GM18508 (cell line): ENCODE results near the gene CFAP221.

Experiments used
- ATAC-seq: cut with Tn5 transposase; IDR thresholded peaks from one replicate; pipeline ENCODE4 v1.9.1; 2021; ENCODE audit warnings: moderate number of reproducible peaks; ENCODE audit not compliant: insufficient read depth, unreplicated experiment

The CFAP221 gene

GRCh38 chr2:119544075-119544938 is at the start of gene CFAP221:
CFAP221 (plus strand) TSS chr2:119544449; CDS start chr2:119546132, 1,683 bp downstream.
- ATAC-seq: no peak

DNA sequence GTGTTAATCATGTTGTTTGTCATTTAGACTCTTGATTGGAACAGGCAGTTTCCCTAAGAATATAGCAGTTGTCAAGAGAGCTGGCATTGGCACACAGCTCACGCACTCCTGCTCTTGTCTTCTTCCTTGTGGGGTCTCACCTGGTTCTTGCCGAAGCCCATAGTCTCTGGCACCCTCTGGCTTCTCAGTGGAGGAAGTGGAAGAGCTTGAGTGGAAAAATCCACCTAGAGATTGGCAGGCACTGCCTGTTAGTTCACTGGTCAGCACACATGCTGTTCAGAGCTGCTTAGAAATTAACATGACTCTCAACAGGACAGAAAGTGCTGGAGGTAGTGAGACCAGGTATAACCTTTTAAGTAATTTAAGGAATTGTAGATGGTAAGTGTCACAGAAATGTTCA is 48.3 kb upstream of the CFAP221 start:
- no peak for ATAC-seq

DNA sequence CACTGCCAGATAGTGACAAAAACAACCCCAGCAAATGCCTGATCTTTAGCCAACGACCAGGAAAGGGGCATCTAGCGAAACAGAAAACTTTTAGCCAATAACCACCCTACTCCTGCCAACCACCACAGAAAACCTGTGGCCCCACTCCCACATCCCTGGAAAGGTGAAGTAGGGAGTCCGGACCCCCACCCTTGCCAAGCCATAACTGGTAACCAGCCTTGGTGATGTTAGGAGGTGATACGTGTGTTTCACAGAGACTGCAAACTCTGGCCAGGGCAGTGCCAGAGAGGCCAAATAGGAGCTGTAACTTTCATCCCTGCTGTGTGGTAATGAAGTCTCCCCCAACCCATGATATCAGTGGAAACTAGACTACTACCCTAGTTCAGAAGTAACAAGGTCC is 47.6 kb upstream of the CFAP221 start:
- no peak for ATAC-seq

DNA sequence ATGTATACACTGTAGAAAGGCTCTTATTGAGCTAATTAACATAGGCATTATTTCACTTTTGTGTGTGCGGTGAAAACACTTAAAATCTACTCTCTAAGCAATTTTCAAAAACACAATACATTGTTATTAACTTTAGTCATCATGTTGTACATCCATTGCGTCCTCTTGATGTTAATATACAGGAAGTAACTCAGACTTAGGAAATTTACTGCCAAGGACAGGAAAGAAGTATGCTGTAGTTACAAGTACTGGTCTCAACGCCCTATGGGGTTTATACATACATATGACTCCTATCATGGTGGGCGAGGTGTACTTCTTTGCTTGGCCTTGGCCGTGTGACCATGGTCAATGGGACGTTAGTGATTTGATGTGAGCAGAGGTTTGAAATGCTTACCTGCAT is 35.5 kb upstream of the CFAP221 start:
- no peak for ATAC-seq

DNA sequence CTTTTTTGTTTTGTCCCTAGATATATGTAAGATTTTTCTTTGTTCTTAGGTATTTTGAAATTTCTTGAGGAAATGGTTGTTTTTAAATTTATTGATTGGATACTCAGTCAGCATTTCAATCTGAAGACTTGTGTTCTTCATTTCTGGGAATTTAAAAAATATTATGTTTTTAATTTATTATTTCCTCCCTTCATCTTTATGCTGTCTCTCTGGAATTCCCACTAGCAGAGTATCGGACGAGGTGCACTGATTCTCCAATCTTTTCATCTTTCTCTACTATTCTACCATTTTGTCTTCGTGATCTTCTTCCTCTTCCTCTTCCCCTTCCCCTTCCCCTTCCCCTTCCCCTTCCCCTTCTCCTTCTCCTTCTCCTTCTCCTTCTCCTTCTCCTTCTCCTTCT is 32.3 kb upstream of the CFAP221 start:
- no peak for ATAC-seq

GRCh38 chr2:119512946-119513345 is 31.3 kb upstream of the CFAP221 start:
- ATAC-seq: no peak

DNA sequence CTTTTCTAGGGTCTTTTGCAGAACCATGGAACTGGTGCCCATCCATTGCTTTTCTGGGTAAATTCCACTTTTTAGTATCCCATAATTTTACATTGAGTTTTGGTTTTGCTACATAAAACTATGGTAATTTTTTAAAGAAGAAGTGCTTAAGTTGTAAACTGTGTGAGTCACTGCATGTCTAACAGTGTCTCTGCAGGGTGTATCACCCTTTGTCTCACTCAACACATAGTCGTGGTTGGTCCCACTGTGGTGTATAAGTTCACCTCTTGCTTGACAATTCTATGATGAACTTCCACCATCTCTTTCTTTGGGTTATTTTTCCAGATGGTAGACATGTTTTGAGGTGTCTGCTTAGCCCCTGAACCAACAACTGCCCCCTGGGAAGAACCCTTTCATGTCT is 30.4 kb upstream of the CFAP221 start:
- ATAC-seq: no peak

- ATAC-seq: no peak
Observed at GRCh38 chr2:119516121-119516520, 28.1 kb upstream of the CFAP221 start.

- ATAC-seq: peak; percentile 70
Observed at GRCh38 chr2:119517433-119517832, 26.8 kb upstream of the CFAP221 start.

DNA sequence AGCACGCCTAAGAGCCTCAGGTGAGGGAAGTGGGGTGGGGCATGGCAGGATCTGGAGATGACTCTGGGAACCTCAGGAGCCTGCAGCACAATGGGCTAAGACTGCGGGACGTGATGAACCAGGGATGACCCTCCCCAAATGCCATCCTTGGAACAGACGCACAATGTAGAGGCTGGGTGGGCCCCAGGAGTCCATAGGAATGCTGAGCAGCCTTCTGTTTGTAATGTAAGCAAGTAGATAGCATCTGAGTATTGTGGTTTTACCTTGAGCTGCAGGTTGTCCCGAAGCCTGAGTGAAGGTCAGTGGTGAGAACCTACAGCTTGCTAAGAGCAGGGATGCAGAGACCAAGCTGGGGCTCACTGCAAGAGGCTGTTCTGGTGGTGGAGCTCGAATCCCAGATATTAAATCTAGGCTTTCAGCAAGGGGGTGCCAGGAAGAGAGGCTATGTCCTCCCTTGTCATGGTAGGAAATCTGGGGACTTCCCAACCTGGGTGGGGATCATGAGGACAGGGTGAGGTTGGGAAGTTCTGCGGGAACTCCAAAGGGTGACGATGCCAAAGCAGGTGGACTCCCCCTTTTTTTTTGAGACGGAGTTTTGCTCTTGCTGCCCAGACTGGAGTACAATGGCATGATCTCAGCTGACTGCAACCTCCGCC is 25.7 kb upstream of the CFAP221 start:
- ATAC-seq: no peak

DNA sequence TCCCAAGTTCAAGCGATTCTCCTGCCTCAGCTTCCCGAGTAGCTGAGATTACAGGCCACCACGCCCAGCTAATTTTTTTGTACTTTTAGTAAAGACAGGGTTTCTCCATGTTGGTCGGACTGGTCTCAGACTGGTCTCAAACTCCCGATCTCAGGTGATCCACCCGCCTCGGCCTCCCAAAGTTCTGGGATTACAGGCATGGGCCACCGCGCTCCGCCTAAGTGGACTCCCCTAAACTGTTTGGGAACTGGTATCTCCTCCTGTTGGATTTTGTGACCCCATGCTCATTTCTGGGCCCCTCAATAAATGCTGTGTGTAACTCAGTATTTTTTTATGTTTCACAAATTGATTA is 25.2 kb upstream of the CFAP221 start:
- ATAC-seq: no peak

- ATAC-seq: no peak
Observed at GRCh38 chr2:119520696-119521432, 23.4 kb upstream of the CFAP221 start.

GRCh38 chr2:119521433-119522050 is 22.7 kb upstream of the CFAP221 start:
- no peak for ATAC-seq

- no peak for ATAC-seq
Observed at GRCh38 chr2:119522671-119523070, 21.6 kb upstream of the CFAP221 start.

- ATAC-seq: no peak
Observed at GRCh38 chr2:119523383-119523951, 20.8 kb upstream of the CFAP221 start.

GRCh38 chr2:119523952-119524694 is 20.1 kb upstream of the CFAP221 start, which contains the start of gene SCTR:
SCTR (minus strand) TSS chr2:119524483; CDS start chr2:119524226, 257 bp downstream.
- no peak for ATAC-seq

GRCh38 chr2:119525614-119526013 is 18.6 kb upstream of the CFAP221 start:
- no peak for ATAC-seq

DNA sequence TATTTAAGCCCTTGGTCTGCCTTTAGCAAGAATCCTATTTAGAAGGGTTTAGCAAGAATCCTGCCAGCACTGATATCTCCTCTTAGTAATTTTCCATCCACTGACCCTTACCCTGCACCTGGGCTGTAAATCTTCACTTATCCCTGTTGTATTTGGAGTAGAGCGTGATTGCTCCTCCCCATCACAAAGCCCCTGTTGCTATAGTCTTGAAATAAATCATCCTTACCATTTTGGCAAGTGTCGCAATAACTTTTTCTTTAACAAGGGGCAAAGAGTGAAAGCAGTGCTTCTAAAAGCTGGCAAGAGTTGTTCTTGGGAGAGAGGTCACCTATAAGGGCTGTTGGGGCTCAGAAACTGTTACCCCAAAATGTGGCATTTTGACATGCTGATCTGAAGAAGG is 16.2 kb upstream of the CFAP221 start:
- no peak for ATAC-seq

DNA sequence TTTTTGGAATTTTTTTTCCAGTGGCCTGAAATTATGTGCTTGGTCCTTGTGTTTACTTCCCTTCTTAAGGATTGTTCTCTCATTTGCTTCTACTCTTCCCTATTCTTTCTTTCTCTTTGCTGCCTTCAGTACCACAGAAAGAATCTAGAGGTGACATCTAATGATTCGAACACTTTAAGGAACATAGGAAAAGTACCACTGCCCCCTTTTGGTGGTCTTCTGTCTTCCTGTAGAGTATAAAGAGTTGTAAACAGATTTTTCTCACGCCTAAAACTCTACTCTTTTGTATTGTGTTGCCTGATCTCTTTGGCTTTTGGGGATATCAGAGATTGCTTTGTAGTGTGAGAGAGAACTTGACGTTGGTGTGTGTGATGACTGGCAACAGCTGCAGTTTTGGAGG is 13.0 kb upstream of the CFAP221 start:
- ATAC-seq: no peak

GRCh38 chr2:119533560-119533959 is 10.7 kb upstream of the CFAP221 start:
- no peak for ATAC-seq
